ENCODE data around the gene MICALL1.

The MICALL1 gene

DNA sequence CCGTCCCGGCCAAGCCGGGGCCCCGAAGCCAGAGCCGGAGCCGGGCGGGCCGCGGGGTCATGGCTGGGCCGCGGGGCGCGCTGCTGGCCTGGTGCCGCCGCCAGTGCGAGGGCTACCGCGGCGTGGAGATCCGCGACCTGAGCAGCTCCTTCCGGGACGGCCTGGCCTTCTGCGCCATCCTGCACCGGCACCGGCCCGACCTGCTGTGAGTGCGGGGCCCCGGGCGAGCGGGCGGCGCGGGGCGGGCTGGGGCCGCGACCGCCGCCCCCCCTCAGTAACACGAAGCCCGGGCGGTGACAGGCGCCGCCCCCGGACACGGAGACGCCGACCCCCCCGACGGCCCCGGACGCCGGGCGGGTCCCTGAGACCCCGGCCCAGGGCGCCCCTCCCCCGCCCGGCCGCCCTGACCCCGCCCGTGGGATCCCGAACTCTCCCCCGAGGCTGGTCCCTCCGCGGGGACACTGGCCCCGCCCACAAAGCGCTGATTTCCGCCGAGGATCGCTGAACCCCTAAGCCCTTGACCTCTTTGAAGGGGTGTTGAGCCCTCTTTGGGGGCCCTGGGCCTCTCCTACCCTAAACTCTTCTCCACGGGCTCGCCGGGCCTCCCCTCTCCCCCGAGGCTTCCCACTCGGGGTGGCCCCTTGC is 389 bp downstream of the MICALL1 start:
- DNase-seq (ENCODE audit: low read depth in 2 of 3, low spot score in 2 of 3): peak in 1 of 3 experiments; percentile 11

DNA sequence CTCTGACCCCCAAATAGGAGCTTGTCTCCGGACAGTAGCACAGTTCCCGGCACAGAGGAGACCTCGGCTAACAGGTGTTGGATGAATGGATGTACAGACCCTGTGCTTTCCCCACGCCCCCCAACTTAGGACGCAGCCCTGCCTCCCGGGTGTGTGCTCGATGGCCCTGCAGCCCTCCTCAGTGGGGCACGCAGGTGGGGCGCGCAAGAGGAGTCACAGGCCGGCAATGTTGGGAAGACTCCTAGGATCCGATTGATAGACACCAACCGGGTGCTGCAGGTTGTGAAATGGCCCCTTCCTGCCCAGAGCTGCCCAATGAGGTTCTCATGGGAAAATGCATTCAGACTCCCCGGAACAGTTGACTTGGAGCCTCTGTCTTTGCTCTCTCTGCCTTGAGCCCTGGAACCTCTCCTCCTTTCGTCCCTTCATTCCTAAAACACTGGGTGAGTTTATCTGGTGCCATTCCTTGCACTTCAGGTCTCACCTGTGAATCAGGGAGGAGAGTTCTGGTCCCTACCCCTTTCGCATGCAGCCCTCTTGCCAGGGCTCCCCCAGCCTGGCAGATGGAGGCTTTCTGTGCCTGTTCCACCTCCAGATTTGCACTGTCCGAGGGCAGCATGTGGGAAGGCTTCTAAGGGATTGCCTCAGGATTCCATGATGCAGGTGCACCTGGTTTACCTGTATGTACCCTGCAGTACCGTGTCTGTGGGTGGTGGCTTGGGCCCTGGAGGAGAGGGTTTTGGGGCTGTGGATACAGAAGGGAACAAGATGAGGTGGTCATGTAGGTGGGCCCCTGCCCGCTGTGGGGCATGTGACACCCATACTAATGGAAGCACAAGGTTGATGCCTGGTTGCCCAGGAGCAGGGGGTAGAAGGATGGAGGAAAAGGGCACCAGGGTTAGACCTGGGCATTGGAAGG is 1.2 kb downstream of the MICALL1 start:
- DNase-seq (ENCODE audit: low read depth in 2 of 3, low spot score in 2 of 3): no peak

DNA sequence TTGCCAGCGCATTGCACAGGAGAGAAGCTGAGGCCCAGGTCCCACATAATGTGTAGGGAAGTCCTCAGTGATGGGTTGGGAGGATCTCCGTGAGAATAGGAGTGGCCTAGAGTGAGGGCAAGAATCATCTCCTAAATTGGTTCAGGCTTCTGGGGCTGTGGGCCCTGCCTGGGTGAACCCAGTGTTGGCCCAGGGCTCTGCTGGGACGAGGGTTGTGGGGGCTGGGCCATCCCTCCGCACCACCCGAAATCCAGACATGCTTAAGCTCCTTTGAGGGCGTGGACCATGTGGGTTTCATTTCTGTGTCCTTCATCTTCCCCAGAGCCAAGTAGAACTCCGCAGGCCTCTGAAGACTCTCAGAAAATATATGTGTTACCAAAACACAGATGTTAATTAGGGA is 3.7 kb downstream of the MICALL1 start:
- DNase-seq (ENCODE audit: low read depth in 2 of 3, low spot score in 2 of 3): no peak

DNA sequence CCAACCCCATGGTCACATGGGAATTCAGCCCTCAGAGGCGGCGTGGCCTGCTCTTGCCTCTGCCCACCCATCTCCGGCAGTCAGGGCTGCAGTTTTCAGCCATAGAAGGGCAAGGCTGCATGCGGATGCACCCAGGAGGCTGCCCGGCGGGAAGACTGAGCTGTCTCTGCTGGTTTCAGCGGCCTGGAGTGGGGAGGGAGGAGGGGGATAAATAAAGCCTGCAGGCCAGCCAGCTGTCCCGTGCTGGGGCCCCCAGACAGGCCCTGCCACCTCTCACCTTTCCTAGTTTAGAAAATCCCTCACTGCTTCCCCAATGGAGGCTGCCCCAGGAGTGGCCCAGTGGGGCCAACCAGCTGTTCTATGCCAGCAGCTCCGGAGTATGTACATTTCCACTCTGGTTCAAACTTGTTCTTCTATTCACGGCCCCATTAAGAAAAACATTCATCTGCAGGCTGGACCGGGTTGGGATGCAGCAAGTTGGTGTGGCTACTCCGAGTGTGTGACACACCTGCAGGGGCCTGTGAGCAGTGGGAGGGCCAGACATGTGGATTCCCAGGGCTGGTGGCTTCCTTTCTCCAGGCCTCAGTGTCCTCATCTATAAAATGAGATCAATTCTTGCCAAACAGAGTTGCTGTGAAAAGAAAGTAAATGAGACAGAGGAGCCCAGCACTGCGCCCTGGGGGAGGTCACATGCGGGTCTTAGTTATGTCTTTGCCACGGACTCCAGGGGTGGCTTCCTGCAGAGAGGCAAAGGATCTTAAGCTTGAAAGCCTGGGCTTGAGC is 5.0 kb downstream of the MICALL1 start:
- no peak for DNase-seq (ENCODE audit: low read depth in 2 of 3, low spot score in 2 of 3)

DNA sequence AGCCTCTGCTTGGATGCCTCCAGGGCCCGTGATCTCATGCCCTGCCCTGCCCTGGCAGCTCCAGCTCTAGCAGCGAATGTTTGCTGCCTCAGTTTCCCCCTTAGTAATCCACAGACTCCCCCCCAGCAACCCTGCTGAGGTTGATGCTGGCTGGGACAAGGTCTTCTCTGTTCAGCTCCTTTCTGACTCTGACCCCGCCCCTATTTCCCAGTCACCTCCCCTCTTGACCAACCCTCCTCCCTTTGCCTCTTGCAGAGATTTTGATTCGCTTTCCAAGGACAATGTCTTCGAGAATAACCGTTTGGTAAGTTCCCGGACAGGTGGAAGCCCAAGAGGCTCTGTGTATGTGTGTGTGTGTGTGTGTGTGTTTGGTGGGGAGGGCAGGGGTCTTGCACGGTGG is 5.6 kb downstream of the MICALL1 start:
- no peak for DNase-seq (ENCODE audit: low read depth in 2 of 3, low spot score in 2 of 3)

DNA sequence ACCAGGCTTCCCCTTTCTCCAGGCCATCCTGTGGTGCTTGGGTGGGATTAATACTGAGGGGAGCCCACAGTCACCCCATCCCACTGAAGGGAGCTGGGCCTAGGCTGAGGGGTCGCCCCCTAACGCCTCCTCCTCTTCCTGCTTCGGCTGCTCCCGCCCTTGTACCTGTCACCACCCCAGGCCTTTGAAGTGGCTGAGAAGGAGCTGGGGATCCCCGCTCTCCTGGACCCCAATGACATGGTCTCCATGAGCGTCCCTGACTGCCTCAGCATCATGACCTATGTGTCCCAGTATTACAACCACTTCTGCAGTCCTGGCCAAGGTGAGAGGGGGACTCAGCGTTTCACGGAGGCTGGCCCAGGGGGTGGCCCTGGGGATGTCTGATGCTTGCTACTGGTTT is 6.1 kb downstream of the MICALL1 start:
- no peak for DNase-seq (ENCODE audit: low read depth in 2 of 3, low spot score in 2 of 3)

DNA sequence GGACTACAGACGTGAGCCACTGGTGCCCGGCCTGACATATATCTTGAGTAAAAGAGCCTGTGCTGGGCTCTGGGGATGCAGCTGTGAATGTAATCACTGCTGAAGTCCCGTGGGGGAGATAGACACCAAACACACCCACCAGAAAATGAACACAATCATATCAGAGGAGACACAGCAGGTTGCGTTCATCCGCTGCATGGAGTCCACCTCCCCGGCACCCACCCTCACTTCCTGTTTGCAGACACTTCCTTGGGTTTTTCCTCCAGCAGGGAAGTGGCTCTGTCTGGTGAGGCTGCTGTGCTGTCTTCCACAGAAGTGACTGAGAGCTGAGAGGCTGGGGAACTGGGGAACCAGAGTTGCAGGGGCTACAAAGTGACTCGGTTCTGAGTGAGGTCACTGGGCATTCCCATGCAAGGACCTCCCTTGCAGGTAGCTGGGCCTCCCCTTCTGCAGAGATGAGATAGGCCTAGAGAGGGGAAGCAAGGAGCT is 7.2 kb downstream of the MICALL1 start:
- DNase-seq (ENCODE audit: low read depth in 2 of 3, low spot score in 2 of 3): no peak

DNA sequence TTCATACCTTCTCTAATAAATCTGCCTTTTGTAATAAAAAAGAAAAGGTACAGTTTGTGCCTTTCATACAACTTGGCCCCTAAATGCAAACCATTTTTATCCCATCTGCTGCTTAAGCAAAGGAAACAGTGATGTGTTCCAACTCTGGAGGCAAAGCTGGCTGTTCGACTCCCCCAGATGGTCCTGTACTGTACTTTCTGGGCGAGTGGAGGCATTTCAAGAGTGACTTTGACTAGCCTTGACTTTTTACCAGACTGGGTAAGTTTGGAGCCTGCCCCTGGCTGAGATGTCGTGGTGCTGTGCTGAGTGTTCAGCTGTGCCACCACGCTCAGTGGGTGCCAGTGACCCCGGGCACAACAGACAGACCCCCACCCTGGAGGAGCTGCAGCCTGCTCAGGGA is 10.2 kb downstream of the MICALL1 start:
- no peak for DNase-seq (ENCODE audit: low read depth in 2 of 3, low spot score in 2 of 3)

DNA sequence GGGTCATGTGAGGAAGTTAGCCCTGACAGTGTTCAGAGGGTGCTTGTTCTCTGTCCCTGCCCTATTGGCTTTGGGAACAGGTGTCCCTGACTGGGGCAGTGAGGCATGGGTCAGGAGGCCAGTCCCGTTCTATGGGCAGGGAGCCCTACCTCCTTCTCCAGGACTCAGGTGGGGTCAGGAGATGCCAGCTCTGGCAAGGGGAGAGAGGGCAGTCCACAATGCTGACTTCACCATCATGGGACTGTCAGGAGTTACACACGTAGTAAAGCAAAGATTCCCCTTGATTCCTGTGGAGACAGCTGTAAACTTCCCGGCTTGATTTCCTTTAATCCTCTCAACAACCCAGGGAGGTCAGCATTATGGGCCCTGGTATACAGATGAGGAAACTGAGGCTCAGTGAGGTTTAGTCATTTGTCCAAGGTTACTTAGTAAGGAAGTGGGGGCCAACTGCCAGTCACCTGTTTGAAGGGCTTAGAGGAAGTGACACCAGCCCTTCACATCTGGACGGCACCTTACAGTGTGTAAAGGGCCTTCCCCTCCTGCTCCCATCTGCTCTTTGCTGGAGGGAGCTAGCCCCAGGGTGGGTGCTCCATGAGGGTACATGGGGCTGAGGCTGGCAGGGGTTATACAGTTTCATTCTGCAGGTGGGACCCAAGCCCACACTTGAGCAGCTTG is 11.9 kb downstream of the MICALL1 start:
- no peak for DNase-seq (ENCODE audit: low read depth in 2 of 3, low spot score in 2 of 3)

DNA sequence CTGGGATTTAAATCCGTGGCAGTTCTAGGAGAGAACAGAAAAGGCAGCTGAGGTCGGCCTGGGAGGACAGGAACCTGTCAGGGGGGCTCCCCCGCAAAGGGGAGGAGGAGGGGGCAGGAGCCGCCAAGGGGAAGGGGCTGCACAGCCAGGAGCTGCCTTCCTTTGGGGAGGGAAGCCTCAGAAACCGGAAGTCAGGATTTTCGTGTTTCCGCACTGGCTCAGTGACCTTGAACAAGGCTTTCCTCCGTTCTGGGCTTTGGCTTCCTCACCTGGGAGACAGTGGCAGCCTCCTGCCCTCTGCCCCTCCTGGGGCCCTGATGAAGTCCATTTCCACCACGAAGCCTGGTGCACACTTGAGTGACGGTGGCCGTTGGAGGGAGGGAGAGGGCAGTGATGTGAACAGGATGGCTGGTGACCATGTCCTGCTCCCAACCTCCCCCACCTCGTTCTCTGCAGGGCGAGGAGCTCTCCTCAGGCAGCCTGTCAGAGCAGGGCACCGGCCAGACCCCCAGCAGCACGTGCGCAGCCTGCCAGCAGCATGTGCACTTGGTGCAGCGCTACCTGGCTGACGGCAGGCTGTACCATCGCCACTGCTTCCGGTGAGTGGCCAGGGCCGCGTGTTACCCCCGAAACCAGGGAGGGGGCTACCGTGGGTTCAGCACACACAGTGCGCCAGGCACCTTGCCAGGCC is 12.6 kb downstream of the MICALL1 start:
- DNase-seq (ENCODE audit: low read depth in 2 of 3, low spot score in 2 of 3): no peak

DNA sequence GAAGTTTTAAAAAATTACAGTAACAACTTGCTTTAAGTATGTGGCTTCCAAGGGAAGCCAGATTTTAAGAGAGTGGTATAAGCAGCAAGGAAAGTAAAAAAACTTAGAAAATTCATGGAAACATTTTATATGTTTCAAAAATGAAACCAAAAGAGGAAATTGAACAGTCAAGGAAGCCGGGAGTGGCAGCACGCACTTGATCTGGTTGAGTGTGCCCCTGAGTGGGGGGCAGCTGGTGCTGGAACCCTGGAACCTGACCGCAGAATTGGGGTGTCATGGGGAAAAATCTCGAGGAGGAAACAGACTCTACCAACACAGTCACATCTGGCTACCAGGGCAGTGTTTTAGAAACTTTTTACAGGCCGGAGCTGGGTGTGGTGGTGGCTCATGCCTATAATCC is 14.0 kb downstream of the MICALL1 start:
- no peak for DNase-seq (ENCODE audit: low read depth in 2 of 3, low spot score in 2 of 3)

DNA sequence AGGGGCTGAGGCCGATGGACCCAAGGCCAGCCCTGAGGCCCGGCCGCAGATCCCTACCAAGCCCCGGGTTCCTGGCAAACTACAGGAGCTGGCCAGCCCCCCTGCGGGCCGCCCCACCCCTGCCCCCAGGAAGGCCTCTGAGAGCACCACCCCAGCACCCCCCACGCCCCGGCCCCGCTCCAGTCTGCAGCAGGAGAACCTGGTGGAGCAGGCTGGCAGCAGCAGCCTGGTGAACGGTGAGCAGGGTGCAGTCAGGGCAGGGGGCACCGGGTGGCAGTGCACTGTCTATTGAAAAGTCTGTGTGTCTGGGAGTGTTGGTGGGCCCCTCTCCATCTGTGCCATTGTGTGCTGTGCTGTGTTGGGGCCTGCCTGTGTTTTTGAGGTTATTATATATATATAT is 16.1 kb downstream of the MICALL1 start:
- no peak for DNase-seq (ENCODE audit: low read depth in 2 of 3, low spot score in 2 of 3)

DNA sequence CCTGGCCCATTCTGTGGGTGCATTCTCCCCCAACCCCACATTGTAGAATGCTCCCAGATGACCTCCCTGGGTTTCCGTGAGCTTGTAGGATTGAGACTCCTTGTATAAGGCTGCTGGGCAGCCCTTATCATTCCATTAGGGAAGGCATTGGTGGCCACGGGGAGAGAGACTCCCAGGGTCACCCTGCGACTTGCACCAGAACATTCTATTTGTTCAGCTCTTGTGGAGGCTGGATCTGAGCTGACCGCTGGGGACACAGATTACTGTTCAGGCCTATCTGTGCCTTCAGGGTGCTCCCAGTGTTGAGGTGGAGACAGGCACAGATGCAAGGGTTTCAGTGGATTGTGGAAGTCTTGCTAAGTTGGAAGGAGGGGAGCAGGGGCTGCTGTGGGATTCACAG is 17.8 kb downstream of the MICALL1 start:
- no peak for DNase-seq (ENCODE audit: low read depth in 2 of 3, low spot score in 2 of 3)

DNA sequence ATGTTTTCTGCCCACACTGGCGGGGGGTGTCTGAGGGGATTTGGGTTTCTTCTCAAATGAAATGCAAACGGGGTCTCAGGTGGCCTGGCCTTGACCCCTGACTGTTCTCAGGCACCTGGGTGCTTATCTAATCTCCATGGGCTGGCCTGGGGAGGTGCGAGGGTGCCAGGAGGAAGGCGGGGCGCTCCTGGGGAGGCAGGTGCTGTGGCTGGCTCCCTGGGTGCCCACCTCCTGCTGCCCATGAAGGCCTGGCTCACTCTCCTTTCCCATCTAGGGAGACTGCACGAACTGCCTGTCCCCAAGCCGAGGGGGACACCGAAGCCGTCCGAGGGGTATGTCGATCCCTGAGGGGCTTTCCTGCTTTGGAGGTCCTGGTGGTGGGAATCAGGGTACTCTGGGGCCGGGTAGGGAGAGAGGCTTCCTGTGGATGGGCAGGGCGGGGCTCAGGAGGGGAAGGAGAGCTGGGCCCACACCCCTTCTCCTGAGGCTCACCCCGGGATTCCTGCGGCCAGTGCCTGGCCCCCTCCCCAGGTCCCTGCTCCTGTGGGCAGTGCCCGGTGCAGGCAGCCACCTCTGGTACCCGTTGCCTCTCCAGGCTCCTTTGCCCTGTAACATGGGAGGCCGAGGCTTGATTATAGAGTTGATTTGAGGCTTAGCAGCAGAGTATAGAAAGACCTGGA is 18.4 kb downstream of the MICALL1 start:
- no peak for DNase-seq (ENCODE audit: low read depth in 2 of 3, low spot score in 2 of 3)

DNA sequence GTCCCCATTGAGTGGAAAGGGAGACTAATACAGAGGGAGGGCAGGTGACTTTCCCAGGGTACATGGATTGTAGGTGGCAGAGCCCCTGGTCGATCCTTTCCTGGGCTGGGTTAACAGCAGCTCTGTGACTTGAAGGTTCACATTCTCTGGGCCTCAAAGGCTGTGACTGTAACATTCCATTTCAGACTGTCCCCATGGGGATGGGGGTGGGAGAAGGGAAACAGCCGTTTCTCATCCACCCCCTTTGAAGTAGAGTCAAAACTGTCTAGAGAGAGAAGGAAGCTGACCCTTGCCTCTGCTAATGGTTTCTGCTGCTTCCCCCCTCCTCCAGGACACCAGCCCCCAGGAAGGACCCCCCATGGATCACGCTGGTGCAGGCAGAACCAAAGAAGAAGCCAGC is 19.2 kb downstream of the MICALL1 start:
- no peak for DNase-seq (ENCODE audit: low read depth in 2 of 3, low spot score in 2 of 3)

DNA sequence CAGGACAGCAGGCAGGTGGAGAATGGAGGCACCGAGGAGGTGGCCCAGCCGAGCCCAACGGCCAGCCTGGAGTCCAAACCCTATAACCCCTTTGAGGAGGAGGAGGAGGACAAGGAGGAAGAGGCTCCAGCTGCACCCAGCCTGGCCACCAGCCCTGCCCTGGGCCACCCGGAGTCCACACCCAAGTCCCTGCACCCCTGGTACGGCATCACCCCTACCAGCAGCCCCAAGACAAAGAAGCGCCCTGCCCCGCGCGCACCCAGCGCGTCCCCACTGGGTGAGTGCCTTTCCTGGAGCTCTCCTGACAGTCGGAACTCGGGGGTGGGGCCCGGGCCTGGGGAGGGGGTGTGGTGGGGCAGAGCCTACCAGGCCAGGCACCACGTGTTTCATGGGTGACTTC is 19.7 kb downstream of the MICALL1 start:
- DNase-seq (ENCODE audit: low read depth in 2 of 3, low spot score in 2 of 3): no peak

DNA sequence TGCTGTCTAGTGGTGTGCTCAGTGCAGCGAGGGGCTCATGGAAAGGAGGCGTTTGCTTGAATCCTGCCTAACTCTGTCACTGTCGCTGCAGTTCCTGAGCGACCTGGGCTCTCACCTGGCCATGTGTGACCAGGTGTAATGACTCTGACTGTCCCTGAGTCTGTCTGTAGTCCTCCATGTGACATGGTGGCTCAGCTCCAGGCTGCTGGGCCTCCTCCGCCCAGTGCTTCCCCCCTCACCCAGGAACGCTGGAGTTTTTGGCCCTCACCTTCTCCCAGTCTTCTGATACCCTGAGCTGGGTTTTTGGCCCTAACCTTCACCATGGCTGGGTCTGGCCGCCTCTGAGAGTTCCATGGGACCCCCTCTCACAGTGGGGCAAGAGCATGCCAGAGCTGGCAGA is 20.3 kb downstream of the MICALL1 start:
- DNase-seq (ENCODE audit: low read depth in 2 of 3, low spot score in 2 of 3): no peak

DNA sequence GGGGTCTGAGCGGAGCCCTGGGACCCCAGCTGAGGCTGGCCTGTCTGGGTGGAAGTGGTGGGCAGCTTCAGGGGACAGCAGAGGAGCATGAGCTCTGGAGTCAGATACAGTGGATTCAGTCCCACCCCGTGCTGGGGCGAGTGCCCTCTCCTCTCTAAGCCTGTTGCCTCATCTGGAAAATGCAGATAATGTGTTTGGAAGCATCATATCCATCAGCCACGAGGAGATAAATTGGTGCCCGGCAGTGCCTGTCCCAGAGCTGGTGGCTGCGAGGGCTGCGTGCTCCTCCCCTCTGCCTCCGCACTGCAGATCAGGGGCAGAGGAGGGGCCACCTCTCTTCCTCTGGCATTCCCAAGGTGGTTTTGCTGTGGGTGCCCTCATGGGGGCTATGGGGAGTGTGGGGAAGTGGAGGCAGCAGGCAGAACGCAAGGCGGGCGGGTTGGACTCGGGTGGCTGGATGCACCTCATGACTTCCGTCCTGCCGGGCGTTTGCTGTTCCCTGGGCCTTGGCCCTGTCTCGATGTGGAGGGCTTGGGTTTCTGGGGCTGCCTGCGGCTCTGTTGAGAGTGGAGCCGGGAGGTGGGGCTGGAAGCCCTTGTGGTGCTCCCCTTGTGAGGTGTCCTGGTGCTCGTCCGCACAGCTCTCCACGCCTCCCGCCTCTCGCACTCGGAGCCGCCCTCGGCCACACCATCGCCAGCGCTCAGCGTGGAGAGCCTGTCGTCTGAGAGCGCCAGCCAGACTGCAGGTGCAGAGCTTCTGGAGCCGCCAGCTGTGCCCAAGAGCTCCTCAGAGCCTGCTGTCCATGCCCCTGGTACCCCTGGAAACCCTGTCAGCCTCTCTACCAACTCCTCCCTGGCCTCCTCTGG is 20.9 kb downstream of the MICALL1 start:
- no peak for DNase-seq (ENCODE audit: low read depth in 2 of 3, low spot score in 2 of 3)

DNA sequence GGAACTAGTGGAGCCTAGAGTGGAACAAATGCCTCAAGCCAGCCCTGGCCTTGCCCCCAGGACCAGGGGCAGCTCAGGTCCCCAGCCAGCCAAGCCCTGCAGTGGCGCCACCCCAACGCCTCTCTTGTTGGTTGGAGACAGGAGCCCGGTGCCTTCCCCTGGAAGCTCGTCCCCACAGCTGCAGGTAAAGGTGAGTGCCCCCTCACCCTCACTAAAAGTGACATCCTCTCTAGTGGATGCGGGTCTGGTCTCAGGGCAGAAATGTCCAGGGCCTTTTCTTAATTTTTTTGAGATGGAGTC is 21.5 kb downstream of the MICALL1 start:
- DNase-seq (ENCODE audit: low read depth in 2 of 3, low spot score in 2 of 3): no peak

Measured in activated CD8-positive, alpha-beta memory T cell treated with anti-CD3 and anti-CD28 coated beads for 48 hours (primary cell).